GM12874 (cell line): ENCODE data around the gene ZNF674.

Source experiments
- TF ChIP-seq, protein P1 (sequence below): IDR thresholded peaks from 2 replicates; pipeline ENCODE4 v1.5.1; 2011; ENCODE audit warnings: low read depth, mild to moderate bottlenecking, control low read depth, low read length, moderate library complexity; ENCODE audit not compliant: insufficient read depth

Gene ZNF674

GRCh38 chrX:46545111-46546005 lies at the start of gene ZNF674:
Gene ZNF674, minus strand, starts transcription at chrX:46545421. Its CDS starts 3,334 bp downstream, at chrX:46542087.
- TF ChIP-seq, protein P1, sequence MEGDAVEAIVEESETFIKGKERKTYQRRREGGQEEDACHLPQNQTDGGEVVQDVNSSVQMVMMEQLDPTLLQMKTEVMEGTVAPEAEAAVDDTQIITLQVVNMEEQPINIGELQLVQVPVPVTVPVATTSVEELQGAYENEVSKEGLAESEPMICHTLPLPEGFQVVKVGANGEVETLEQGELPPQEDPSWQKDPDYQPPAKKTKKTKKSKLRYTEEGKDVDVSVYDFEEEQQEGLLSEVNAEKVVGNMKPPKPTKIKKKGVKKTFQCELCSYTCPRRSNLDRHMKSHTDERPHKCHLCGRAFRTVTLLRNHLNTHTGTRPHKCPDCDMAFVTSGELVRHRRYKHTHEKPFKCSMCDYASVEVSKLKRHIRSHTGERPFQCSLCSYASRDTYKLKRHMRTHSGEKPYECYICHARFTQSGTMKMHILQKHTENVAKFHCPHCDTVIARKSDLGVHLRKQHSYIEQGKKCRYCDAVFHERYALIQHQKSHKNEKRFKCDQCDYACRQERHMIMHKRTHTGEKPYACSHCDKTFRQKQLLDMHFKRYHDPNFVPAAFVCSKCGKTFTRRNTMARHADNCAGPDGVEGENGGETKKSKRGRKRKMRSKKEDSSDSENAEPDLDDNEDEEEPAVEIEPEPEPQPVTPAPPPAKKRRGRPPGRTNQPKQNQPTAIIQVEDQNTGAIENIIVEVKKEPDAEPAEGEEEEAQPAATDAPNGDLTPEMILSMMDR: peak; percentile 27

DNA sequence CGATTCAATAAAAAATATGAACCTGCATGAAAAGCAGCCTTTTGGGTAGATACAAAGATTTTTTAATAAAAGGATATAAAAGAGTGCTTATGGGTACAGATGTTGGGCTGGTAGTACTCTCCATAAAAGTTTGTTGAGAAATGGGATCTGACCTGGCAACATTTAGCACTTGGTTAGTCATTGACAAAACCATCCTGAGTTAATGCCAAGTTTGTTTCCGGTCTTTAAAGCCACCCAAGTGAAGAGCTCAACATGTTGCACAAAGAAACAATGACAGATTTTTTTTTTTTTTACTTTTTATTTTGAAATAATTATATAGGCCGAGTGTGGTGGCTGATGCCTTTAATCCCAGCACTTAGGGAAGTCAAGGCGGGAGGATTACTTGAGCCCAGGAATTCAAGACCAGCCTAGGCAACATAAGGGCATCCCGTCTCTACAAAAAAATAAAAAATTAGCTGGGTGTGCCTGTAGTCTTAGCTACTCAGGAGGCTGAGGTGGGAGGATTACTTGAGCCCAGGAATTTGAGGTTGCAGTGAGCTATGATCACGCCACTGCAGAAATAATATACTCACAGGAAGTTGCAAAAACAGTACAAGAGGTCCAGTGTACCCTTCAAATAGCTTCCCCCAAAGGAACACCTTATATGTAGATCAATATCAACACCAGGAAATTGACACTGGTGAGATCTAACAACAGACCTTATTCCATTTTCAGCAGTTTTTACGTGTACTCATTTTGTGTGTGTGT lies 44.9 kb upstream of the ZNF674 start:
- TF ChIP-seq, protein P1: no peak

GRCh38 chrX:46588263-46588662 lies 43.0 kb upstream of the ZNF674 start:
- TF ChIP-seq, protein P1: no peak

- TF ChIP-seq, protein P1: no peak
These were observed 42.5 kb upstream of the ZNF674 start for GRCh38 chrX:46587753-46588171.

- TF ChIP-seq, protein P1: no peak
These were observed 41.9 kb upstream of the ZNF674 start for GRCh38 chrX:46587158-46587557.

GRCh38 chrX:46584736-46585135 lies 39.5 kb upstream of the ZNF674 start:
- TF ChIP-seq, protein P1: no peak

- TF ChIP-seq, protein P1: no peak
These were observed 37.7 kb upstream of the ZNF674 start for GRCh38 chrX:46582966-46583365.
